IPS-11a (cell line): ENCODE measurements around the gene CELF1.

ENCODE experiments used
- H3K4me3 ChIP-seq: one replicate; pipeline ENCODE4 v1.5.1; 2013; ENCODE audit warnings: low read depth, low read length, control low read depth

CELF1 gene

DNA sequence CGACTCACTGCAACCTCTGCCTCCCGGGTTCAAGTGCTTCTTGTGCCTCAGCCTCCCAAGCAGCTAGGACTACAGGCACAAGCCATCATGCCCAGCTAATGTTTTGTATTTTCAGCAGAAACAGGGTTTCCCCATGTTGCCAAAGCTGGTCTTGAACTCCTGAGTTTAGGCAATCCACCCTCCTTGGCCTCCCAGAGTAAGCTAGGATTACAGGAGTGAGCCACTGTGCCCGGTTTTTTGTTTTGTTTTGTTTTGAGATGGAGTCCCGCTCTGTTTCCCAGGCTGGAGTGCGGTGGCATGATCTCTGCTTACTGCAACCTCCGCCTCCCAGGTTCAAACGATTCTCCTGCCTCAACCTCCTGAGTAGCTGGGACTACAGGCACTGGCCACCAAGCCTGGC is 41.0 kb downstream of the CELF1 start:
- H3K4me3 ChIP-seq: no peak overlapping the region

DNA sequence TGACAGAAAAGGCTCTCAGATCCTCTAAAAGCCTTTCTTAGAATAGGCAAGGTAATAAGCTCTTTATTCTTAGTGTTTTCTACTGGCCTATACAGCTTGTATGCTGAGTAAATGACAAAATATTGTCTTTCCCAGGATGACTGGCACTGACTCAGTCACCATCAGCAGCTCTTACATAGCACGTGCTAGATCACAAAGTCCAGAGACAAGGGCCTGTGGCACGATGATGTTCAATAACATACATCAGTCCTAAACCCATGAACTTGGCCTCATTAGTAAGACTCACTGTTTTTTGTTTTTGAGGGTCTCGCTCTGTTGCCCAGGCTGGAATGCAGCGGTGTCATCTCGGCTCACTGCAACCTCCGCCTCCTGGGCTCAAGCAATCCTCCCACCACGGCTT is 42.7 kb downstream of the CELF1 start:
- H3K4me3 ChIP-seq: no peak overlapping the region

DNA sequence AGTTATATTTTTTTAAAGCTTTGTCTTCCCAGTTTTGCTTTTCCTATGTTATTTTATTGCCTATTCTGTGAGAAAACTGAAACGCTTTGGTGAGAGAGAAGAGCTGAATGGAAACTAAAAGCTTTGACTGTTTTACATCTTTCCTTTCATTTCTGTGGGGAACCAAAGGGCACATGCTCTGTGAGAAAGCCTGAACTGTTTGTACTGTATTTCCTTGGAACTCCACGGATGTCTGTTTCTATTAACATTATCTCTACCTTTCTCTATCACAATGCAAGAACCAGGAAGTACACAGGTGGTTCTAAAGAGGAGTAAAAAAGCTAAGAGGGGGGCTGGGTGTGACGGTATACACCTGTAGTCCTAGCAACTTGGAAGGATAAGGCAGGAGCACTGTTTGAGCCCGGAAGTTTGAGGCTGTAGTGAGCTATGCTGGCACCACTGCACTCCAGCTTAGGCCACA is 43.8 kb downstream of the CELF1 start:
- no peak overlapping the region for H3K4me3 ChIP-seq

DNA sequence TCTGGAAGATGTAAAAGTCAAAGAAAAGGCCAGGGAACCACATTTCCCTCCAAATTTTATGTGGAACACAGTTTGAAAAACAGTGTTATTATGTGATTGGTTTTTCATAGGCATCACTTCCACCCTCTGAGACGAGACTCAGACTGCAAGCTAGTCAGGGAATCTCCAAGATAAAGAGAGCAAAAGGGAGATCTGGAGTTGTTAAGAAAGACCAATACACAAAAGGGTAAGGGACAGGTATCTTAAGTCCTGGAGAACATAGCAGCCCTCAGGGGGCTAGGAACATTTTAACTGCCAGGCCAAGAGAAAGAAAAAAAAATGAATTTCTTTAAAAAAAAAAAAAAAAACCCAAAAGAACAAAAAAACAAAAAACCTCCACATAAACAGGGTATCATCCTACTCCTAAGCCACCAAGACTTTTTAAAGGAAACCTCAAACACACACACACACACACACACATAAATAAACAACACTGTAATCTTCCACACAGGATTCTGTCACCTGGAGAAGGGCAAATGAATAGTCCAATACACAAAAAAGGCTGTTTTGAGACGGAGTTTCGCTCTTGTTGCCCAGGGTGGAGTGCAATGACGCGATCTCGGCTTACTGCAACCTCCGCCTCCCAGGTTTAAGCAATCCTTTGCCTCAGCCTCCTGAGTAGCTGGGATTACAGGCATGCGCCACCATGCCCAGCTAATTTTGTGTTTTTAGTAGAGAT is 44.5 kb downstream of the CELF1 start:
- H3K4me3 ChIP-seq: no peak overlapping the region

DNA sequence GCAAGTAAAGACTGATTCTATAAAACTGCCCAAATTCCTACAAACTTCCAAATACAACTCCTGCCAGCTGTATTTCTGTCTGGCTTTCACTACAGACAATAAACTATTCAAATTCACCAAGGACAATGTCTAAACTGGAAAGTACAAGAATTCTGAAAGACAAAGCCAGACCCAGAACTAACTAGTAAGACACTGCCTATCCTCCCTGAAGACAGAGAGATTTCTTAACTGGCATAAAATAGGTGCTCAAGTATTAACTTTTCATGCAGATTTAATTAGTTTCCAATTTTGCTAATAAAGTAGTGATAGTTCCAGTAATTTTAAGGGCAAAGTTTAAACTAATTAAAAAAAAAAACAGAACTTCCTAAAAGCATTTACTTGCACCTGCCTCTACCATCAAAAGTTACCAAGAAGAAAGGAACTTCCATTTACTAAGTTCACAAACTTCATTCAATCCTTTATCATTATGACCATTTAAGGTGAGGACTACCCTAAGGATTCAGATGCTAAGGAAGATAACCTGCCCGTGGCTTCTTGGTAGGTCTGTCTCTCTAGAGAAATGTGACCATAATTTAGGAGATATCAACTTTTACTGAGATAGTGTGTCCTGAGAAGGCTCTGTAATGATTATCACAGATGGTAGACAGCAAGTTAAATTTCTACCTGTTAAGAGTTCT is 45.2 kb downstream of the CELF1 start:
- H3K4me3 ChIP-seq: no peak overlapping the region

DNA sequence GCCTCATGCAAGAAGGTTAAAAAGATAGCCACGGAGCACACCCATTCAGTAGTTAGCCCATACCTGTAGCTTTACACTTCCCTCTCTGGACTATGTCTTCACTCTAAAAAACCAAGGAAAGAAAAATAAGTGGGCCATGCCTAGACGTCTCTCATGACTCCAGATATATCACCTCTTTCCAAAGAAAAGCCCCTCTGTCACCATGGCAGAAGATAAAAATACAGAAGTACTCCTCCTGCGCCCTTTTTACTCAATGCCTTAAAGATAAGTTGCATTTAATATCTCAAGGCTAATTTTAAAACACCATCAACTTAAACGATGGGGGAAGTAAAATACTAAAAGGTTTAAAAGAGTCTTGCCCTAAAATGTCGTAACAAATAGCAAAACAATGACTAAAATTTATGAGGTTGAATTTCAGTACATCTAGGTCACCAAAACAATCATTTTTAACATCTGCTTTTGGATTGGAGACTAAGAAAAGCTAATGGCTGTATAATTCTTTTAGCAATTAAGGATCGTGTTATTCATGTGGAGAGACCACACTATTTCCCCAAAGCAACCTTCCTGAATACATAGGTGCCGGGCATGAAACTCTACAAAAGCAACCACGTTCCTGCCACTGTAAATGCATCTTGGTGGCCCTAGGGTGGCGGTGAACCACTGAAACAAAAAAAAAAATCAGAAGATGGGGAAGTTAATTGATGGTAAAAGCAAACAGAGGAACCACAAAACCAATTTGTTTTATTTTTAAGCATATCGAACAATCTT is 46.0 kb downstream of the CELF1 start:
- no peak overlapping the region for H3K4me3 ChIP-seq

DNA sequence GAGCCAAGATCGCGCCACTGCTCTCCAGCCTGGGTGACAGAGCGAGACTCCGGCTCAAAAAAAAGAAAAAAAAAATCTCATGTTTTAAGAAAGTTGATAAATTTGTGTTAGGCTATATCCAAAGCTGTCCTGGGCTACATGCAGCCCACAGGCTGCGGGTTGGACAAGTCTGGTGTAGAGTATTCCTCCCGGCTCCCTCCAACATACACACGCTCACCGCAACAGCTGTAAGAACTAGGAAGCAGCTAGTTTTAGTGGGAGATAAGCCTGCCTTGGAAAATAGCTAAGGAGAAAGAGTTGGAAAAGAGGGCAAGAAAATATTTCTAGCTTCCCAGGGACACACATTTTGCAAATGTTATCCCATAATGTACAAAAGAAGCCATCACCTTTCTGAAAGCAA is 46.6 kb downstream of the CELF1 start:
- H3K4me3 ChIP-seq: no peak overlapping the region

DNA sequence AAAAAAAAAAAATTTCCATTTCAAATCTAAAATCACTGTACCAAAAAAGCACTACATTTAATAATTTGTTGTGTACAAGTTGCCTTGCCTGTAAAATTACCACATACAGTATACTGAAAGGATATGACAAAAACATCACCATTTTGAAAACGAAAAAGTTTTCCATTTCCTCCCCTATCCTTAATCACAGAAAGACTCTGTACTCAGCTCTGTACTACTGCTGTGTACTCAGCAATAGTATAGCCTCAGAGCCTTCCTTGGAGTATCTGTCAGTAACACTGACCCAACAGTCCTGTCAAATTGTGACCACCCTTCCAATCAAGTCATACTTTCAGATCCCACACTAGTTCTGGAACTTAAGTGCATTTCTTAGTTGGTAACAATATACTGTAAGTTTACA is 48.0 kb downstream of the CELF1 start:
- H3K4me3 ChIP-seq: no peak overlapping the region

DNA sequence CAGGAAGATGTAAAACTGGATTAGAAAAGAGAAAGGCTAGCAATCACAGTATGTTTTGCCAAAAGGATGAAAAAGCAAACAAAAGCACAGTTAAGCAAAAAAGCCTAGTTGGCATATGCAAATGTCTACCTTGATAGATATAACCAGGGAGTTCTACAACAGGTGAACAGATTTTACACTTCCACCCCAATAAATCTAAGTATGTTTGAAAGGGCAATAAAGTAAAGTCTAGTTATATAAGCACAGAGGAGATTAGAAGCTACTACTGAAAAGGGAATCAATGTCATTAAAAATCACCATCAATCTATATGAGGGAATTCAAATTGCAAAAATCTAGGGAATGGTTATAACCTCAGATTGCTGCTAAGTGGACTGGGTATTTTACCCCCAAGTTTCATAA is 49.7 kb downstream of the CELF1 start:
- H3K4me3 ChIP-seq: no peak overlapping the region

DNA sequence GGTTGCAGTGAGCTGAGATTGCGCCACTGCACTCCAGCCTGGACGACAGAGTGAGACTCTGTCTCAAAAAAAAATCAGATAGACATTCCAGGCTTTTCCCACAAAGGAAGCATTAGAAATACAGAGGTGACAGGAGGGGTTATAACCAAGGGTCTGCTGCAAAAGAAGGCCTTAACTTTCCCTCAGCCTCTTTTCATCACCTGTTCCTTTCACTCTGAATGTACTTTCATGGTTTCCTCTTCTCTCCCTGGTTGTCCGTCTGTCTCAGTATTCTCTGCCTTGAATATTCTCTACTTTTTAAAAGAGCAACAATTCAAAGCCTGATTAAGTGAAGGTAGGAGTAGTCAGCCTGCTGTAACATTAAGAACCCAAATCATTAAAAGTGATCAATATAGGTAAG is 50.2 kb downstream of the CELF1 start:
- H3K4me3 ChIP-seq: no peak overlapping the region

DNA sequence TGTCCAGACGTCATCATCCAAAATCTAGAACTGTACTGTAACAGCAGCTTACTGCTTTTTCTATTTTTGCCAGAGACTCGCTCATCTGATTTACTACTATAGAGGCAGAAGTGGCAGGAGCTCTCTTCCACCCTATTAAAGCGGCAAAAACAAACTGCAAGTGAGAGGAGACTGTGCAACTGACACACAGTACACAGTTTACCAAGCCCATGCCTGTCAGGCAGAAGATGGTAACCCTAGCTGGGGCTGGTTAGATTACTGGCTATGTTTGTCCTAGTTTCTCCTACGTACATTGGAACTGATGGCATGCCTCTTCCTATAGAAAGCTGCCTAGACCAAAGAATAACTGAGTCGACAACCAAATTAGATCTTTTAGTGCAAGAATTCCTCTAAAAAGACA is 51.8 kb downstream of the CELF1 start:
- no peak overlapping the region for H3K4me3 ChIP-seq

DNA sequence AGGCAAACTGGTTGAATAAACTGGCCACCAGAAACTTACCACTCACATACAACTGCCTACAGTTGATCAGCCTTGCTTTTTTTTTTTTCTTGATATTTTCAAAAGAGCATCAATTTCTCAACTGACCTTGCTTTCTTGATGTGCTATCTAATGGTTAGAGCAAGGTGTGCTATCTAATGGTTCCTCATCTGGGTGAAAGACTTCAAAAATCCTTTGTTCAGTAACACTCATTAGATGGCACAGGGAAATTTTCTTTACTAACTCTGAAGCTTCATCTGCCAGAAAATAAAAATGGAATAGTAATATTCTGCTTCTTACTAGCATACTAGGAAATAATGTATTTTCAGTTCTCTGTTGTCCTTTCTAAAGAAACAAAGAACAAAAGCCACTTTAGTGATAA is 52.8 kb downstream of the CELF1 start:
- H3K4me3 ChIP-seq: no peak overlapping the region

DNA sequence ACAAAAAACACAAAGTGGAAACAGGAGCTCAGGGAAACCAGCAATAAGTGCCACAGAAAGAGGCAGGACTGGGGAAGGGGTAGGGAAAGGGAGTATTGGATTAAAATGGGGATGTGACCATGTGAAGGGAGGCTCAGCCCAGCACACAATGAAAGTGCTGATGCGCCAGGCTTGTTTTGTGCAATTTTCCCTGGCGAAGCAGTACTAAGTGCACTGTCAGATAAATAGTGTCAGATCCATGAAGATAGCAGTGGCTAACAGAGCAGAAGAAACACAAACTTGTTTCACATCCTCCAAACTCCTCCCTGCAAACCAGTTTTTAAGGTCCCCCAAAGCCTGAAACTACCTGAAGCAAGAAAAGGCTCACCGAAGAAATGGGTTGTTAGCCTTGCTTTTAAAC is 53.3 kb downstream of the CELF1 start:
- H3K4me3 ChIP-seq: no peak overlapping the region

DNA sequence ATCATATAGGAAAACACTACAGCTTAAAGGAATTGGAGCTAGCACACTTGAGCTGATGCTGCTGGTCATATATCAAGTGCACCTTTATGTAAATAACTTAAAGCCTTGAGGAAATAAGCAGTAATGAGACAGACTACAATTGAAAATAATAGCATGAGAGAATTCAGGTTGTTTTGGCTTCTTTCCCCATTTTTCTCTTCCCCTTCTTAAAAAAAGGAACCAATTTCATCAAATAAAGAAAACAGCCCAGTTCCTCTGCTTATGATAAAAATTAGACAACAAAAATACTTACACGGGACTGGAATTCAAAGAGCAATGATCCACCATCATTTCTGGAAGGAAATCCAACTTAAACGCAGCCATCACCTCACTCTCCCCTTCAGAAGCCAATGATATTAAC is 53.8 kb downstream of the CELF1 start:
- no peak overlapping the region for H3K4me3 ChIP-seq

DNA sequence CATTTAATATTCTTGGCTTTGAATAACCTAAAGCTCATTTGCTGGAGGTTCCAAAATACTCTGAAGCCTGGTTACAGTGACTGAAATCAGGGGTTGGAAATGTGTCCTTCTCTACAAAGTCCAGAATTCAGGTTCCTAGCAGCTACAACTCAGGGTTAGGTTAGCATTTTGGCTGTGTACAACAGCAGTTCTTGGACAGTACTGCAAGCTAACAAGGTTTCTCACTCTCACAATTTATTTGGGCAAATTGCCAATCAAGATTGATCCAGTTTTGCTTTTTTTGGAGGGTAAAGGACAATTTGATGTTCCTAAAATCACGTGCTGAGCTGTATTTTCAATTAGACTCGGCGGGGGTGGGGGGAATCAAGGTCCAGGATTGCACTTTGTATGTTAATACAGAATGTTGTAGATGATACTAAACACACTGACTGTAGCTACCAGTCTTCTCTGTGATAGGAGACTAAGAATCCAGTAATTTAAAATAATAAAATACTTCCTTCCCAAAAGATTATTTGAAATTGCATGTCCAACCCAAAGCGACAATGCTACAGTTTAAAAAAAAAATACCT is 54.3 kb downstream of the CELF1 start:
- no peak overlapping the region for H3K4me3 ChIP-seq

DNA sequence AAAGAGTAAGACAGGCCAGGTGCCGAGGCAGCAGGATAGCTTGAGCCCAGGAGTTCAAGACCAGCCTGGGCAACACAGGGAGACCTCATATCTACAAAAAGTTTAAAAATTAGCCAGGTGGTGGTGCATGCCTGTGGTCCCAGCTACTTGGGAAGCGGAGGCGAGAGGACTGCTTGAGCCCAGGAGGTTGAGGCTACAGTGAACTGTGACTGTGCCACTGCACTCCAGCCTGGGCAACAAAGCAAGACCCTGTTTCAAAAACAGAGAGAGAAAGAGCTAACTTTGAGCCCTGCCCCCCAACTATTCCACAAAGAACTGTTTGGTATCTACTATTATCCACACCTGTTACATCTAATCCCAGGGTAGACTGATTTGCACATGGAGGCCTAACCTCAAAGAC is 54.8 kb downstream of the CELF1 start:
- H3K4me3 ChIP-seq: no peak overlapping the region

DNA sequence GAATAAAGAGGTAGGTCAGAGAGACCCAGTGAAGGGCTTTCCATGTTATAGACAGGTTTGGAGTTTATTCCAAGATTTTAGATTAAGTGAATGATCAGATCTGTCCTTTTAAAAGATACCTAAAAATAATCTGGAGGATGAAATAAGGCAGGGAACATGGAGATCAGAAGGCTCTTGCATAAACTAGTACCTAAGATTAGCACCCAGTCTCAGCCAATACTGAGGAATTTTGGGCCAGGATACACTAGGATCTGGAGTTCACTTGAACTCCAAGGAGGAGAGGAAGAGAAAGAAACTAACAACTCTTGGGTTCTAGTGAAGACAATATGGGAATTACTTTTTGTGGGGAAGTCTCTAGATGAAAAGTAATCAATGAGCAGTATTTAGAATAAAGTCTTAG is 56.1 kb downstream of the CELF1 start:
- no peak overlapping the region for H3K4me3 ChIP-seq

DNA sequence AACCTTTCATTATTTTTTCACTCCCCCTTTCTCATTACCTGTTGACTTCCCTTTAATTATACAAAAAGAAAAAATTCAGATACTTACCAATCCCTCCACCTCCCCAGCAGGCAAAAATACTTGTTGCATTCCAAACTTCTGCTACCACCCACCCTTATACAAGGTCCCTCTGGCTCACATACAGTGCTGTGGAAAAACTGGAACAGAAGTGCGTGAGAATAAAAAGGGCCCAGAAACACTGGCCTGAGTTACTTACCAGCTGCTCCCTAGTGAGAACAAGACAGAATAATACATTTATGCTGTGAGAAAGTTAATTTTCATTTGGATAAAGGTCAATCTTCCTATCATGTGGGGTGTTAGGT is 57.1 kb downstream of the CELF1 start:
- no peak overlapping the region for H3K4me3 ChIP-seq

DNA sequence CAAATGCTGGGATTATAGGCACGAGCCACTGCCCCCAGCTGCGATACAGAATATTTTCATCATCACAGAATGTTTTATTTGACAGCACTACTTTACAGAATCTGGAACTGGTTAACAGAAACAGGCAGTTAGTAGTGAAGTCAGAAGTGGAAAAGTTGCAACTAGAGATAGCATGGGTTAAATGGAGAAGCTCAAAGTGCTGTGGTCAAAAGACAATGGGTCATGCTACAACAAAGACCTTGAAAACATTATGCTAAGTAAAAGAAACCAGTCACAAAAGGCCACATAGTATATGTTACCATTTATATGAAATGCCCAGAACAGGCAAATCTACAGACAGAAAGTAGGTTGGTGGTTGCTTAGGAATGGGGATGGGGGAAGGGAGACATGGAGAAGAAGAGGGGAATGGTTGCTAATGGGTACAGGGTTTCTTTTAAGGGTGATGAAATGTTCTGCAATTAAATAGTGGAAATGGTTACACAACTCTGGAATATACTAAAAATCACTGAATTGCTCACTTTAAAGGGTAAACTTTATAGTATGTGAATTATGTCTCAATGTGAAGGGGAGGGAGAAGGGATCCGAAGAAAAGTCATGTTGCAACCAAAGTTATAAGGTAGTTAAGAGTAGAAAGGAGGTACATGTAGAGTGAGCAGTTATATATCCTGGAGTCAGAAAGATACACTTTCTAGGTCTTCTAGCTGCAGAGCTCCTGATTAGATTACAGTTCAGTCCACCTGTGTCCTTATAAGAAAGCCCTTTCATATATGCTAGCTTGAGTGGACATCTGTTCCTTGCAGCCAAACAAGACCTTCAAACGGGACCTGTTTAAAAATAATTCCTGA is 57.7 kb downstream of the CELF1 start:
- no peak overlapping the region for H3K4me3 ChIP-seq

DNA sequence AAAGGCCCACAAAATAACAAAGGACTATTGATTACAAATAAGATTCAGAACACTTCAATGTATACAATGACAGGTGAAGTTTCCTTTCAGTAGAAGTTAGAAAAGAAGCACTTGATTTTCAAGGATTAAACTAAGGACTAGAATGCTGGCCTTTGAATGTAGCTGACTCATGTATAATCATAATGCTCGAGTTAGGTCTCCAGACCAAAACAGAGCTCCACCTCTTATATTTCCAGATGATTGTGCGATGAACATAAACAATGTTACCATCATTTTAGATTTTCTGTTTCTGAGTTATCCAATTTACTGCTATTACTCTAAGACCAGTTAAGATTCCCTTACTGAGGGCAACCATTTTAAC is 63.6 kb downstream of the CELF1 start:
- no peak overlapping the region for H3K4me3 ChIP-seq
